ENCODE data around the gene IER5.

The IER5 gene

GRCh38 chr1:181116819-181117390, 28.4 kb downstream of the IER5 start:
- DNase-seq: no peak

GRCh38 chr1:181117648-181118449, 29.3 kb downstream of the IER5 start:
- no peak for DNase-seq

DNA sequence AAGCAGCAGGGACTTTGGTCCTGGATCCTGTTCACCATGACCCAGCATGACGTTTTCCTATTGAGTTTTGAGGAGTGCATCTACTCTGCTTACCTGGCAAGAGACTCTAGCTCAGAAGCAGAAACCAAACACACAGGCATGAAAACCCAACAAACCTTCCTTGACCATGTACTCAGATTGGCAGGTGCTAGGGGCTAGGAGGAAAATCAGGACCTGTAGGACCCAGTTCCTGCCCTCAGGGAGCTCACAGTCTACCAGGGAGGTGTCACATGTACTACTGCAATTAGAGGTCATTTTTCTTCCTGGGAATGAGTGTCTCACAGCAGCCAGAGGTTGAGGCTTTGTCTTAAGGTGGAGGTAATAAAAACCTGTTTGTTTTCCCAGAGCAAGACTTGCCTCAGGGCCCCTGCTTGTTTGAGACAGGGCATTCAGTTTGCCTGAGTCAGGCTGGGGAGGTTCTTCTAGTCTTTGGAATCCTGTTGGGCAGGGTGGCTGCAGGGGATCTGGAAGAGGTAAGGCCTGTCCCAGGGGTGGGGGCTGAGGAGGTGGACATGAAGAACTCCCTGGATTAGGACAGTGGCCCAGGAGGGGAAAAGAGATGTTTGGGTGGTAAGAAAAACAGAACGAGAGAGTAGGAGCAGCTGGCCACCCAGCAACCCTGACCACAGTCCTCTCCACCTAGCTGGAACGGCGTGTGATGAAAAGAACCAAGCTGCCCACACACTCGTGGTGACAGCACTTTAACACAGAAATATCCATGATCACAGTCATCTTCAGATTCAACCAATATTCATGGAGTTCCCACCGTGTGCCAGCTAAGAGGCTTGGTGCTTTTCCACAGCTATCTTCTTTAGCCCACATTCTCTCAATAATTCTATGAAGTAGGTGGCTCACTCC, 30.8 kb downstream of the IER5 start:
- no peak for DNase-seq

DNA sequence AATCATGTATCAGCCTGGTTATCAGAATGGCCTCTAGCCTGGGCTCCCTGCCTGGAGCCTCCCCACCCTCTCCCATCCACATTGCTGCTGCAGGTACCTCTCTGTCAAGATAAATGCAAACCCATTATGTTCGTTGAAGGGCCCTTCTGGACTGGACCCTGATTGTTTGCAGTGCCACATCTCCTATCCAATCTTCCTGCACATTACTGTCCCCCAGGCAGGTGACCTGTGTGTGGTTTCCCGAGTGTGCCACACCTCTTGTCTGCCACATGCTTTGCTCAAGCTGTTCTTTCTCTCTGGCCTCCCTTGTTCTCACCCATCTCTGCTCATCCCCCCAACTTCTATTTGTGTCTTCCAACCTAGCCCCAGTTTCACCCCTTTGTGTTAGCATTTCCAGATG, 32.4 kb downstream of the IER5 start:
- no peak for DNase-seq

- no peak for DNase-seq
Measured at GRCh38 chr1:181121498-181121897, 33.0 kb downstream of the IER5 start.

DNA sequence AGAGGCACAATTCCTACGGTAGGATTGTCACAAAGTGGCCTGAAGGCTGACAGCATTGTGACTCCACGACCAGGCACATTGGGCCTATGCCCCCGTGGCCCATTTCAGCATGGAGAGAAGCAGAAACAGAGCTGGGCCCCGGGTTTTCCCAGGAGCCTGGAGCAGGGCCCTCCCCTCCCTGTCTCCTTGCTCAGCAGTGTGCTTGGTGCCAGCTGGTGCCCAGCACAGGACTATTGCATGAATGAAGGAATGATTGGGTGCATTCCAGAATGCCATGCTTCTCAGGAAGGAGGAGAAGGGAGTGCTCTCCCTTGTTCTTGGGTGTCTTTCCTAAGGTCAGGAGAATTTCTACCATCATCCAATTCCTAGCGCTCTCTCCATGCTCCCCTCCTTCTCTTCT, 33.7 kb downstream of the IER5 start:
- no peak for DNase-seq

DNA sequence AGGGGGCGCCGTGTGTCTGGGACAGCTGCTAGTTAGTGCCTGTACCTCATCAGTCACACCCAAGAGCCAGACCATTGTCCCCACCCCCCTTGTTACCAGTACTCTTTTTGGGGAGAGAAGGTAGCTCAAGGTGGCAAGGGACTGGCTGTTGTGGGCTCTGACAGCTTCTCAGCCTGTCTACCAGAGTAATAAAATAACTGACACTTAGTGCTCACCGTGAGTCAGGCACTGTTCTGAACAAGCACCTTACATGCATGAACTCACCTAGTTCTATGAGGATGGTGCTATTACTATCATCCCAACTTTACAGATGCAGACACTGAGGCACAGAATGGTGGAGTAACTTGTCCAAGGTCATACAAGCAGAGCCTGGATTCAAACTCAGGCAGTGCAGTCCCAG, 34.7 kb downstream of the IER5 start:
- no peak for DNase-seq

DNA sequence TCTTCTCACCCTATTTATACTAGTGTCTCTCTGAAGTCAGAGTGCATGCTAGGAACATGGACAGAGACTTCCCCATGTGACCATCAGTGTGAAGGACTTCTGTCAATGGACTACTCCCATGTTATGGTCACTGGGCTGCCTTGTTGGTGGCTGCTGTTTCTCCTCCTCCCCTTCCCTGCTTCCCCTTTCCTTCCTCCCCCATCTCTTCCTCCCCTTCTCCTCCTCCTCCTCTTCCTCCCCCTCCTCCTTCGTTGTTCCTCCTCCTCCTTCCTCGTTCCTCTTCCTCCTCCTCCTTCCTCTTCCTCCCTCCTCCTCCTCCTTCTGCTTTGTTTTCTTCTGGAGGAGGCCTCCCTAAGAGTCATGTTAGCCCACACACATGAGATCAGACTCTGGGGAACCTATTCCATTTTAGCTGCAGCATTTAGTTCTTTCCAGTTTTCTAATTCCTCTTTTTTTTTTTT, 35.8 kb downstream of the IER5 start:
- DNase-seq: no peak

DNA sequence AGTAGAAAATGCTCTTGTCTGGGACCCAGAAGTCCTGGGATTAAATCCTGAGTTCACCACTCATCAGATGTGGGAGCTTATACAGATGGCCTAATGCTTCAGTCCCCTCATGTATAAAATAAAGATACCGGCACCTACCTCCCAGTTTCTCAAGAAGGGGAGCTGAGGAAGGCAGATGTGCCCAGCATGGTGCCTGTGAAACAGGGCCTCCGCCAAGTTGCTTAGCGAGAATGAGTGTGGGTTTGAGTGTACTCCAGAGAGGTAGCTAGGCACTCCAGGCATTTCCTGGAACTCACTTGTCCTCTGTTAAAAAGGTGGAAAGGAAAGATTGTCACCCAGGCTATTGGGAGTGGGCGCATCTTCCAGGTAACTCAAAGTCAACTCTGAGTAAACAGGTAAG, 37.8 kb downstream of the IER5 start:
- DNase-seq: no peak

GRCh38 chr1:181126871-181127587, 38.5 kb downstream of the IER5 start:
- no peak for DNase-seq

- DNase-seq: peak; percentile 29
Measured at GRCh38 chr1:181127898-181128453, 39.5 kb downstream of the IER5 start.

DNA sequence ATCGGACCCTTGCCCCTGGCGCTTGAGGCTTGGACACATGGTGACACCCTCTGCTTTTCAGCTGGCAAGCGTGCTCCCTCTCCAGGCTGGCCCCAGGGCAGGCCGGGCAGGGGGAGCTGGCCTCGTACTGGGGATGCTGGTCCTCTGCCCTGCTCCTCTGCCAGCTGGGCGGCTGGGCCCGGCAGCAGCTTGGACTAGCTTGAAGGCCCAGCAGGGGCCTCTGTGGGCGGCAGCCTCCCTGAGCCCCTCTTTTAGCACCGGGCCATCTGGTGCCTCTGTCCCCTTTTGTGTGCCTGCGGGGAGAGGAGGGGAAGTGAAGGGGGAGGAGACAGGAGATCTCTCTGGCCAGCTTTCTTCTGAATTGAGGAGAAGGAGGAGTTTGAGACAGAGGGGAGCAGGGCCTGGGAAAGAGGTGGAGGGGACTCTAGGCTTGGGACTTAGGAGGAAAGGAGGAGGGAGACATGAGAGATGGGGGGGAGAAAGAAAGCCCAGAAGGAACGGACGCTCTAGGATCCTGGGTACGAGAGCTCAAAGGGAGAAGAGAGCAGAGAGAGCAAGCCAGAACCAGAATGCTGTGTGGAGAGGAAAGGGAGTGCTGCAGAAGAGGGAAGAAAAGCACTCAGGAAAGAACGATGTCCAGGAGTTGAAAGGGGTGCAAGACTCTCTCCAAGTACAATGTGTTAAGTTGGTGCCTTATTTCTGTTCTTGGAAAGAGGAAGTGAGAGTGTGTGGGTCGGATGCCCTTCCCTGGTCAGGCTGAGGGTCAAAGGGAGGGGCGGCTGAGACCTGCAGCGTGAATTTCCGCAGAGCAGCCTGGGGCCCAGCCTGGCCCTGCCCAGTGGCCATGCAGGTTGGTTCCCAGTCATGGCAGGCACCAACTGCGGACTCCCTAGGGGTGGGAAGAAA, 40.3 kb downstream of the IER5 start:
- peak; percentile 21 for DNase-seq

DNA sequence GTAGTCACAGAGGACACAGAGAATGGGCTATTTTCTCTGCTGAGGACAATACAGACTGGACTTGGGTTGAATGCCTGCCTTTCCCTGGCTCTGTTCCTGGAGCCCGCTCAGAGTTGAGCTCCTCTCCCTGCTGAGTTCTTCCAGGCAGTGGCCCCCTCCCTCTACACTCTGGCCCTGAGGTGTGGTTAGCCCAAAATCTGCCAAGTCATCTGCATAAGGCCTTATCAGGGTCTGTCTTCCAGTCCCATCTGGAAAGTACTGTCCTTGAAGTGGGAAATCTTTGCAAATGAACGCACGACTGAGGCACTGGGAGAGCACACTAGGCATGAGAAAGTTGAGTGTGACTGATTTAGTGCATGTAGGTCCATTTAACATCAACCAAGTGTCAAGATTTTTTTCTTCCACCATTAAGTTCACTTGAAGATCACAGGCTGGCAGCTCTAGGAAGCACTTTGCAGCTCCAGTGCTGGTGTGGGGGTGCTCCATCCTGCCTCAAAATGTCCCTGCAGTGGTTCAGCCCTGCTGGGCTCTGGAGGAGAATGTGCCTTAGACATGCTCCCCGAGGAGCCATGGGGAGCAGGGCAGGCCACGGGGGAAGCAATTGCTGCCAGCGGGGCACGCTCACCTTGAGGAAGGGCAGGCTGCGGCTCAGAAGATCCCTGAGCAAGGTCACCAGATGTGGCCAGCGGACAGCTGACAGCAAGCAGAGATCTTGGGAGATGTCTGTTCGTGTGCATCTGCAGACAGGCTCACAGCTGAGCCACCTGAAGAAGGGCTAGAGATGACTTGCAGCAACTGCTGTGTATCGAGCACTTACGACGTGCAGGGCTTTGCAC, 41.5 kb downstream of the IER5 start:
- no peak for DNase-seq

GRCh38 chr1:181131255-181131941, 42.9 kb downstream of the IER5 start:
- DNase-seq: no peak

DNA sequence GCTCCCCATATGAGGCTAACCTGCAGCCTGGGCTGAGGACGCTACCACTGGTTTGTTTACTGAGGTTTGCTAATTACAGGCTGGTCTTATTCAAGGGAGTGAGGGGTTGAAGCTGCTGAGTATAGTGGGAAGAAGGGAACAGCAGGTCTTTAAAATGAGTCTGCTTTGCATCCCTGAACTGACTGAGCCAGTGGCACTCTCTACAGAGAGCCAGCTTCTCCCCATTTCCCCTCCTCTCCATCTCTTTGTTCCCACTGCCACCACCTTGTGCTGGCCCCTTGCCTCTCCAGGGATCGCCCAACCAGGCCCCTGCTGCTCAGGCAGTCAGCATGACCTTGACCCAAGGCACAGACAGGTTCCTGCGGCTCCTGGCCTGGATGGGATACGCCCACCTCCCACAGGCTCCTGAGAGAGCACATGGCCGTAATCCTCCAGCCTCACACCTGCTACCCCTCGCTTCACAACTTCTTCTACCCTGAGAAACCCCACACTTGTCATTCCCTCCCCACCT, 45.0 kb downstream of the IER5 start:
- no peak for DNase-seq

DNA sequence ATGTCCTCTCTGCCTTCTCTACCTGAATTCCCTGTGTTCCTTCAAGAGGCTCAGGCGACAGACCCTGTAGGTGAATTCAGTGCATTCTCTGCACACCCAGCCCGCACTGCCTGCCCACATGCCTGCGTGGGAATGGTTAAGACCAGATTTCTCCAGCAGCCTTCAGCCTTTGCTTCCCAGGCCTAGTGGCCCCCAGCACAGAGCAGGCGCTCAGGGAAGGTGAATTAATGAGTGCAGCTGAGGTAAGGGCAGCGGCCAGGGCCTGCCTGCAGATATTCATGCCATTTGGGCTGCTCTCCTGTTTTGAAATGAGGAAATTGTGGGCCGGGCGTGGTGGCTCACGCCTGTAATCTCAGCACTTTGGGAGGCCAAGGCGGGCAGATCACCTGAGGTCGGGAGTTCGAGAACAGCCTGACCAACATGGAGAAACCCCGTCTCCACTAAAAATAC, 45.5 kb downstream of the IER5 start:
- DNase-seq: no peak

GRCh38 chr1:181134543-181135436, 46.3 kb downstream of the IER5 start:
- peak; percentile 64 for DNase-seq

- peak; percentile 74 for DNase-seq
Measured at GRCh38 chr1:181135437-181135731, 46.9 kb downstream of the IER5 start.

Measured in fibroblast of skin of right biceps (primary cell).